AG04449 (cell line): ENCODE measurements around the gene ARF6.
"Not testable (repeated sequence)": the region's sequence is repeated elsewhere in the genome, so short reads cannot be mapped to it uniquely, and the experiment has no call there.

Experiments
- CTCF ChIA-PET: fragments of 350-600 bp; formaldehyde crosslinking; extraction: SDS; loops from one replicate; lab custom pipeline; 2021; ENCODE audit warnings: antibody characterized with exemption; lab: Yijun Ruan, JAX
- POLR2A ChIA-PET: fragments of 400-600, 350-600 bp; formaldehyde crosslinking; extraction: SDS; loops from one replicate; lab custom pipeline; 2020; ENCODE audit warnings: antibody characterized with exemption, inconsistent platforms; lab: Yijun Ruan, JAX
- DNase-seq: peaks from one replicate; pipeline ENCODE4 v3.0.0-alpha.2; 2010; ENCODE audit warnings: low read depth, low spot score
- H3K4me3 ChIP-seq: 2 replicates; pipeline ENCODE4 v1.5.1; 2011; ENCODE audit warnings: low read depth, mild to moderate bottlenecking, control low read depth, low read length
- TF ChIP-seq, protein P1 (sequence below): IDR thresholded peaks from one replicate; pipeline ENCODE4 v1.5.1; 2011; ENCODE audit warnings: mild to moderate bottlenecking, moderate library complexity, low read length, control low read depth, inconsistent platforms; ENCODE audit not compliant: insufficient read depth; ENCODE audit errors: missing control alignments

Gene ARF6

DNA sequence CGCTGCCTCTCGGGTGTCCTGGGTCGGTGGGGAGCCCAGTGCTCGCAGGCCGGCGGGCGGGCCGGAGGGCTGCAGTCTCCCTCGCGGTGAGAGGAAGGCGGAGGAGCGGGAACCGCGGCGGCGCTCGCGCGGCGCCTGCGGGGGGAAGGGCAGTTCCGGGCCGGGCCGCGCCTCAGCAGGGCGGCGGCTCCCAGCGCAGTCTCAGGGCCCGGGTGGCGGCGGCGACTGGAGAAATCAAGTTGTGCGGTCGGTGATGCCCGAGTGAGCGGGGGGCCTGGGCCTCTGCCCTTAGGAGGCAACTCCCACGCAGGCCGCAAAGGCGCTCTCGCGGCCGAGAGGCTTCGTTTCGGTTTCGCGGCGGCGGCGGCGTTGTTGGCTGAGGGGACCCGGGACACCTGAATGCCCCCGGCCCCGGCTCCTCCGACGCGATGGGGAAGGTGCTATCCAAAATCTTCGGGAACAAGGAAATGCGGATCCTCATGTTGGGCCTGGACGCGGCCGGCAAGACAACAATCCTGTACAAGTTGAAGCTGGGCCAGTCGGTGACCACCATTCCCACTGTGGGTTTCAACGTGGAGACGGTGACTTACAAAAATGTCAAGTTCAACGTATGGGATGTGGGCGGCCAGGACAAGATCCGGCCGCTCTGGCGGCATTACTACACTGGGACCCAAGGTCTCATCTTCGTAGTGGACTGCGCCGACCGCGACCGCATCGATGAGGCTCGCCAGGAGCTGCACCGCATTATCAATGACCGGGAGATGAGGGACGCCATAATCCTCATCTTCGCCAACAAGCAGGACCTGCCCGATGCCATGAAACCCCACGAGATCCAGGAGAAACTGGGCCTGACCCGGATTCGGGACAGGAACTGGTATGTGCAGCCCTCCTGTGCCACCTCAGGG is 679 bp downstream of the ARF6 start:
- peak overlapping the region; percentile 80 for H3K4me3 ChIP-seq
- TF ChIP-seq, protein P1, sequence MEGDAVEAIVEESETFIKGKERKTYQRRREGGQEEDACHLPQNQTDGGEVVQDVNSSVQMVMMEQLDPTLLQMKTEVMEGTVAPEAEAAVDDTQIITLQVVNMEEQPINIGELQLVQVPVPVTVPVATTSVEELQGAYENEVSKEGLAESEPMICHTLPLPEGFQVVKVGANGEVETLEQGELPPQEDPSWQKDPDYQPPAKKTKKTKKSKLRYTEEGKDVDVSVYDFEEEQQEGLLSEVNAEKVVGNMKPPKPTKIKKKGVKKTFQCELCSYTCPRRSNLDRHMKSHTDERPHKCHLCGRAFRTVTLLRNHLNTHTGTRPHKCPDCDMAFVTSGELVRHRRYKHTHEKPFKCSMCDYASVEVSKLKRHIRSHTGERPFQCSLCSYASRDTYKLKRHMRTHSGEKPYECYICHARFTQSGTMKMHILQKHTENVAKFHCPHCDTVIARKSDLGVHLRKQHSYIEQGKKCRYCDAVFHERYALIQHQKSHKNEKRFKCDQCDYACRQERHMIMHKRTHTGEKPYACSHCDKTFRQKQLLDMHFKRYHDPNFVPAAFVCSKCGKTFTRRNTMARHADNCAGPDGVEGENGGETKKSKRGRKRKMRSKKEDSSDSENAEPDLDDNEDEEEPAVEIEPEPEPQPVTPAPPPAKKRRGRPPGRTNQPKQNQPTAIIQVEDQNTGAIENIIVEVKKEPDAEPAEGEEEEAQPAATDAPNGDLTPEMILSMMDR: no peak
- no peak for DNase-seq
- ChIA-PET POLR2A (interaction anchor here (0.5 to 2.6 kb wide), 4 partner anchors 20 to 145 kb away, joined by 3 to 17 read pairs (median 4); no protein-coding TSS in a partner anchor), CTCF (interaction anchor here (0.7 to 1.8 kb wide), 6 partner anchors 28 to 213 kb away, joined by 3 to 7 read pairs (median 4); no protein-coding TSS in a partner anchor)

DNA sequence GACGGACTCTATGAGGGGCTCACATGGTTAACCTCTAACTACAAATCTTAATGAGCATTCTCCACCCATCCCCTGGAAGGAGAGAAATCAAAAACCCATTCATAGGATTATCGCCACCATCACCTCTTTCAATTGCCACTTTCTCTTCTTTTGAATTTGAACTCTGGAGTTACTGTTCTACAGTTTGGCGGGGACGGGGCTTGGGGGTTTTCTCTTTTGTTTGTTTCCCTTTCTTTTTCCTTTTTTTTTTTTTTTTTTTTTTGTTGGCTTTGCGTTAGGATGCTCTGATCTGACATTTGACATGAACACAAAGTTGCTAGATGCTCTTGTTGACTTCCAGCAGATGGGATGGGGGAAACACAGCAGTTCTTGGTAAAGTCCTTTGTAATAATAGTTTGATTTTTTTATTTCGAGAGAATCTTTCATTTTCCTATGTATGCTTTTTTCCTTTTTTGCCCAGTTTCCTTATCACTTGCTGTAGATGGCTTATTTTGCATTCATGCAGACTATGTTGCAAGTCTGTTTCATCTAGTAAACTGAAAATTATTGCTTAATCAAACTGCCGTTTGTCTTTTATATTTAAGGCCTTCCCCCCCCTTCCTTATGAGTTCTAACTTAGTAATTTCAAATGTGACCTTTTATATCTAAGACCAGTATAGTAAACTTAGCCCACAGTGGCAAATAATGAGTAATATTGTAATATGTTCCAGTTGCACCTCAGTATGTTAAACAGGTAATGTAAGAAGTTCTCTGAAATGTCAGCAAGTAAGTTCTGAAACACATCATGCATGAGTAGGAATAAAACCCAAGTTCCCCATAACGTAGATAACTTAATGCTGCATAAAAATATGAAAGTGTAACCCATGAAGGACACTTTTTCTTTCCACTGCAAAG is 1.6 kb downstream of the ARF6 start:
- ChIA-PET CTCF (interaction anchor here (0.7 to 1.3 kb wide), 3 partner anchors 29 to 42 kb away, joined by 3 to 4 read pairs (median 3); partner anchors contain the start of gene NEMF), POLR2A (interaction anchor here (0.5 to 2.6 kb wide), 2 partner anchors 19 to 32 kb away, joined by 3 to 17 read pairs; no protein-coding TSS in a partner anchor)
- H3K4me3 ChIP-seq: peak overlapping the region; percentile 80
- DNase-seq: not testable (repeated sequence)

DNA sequence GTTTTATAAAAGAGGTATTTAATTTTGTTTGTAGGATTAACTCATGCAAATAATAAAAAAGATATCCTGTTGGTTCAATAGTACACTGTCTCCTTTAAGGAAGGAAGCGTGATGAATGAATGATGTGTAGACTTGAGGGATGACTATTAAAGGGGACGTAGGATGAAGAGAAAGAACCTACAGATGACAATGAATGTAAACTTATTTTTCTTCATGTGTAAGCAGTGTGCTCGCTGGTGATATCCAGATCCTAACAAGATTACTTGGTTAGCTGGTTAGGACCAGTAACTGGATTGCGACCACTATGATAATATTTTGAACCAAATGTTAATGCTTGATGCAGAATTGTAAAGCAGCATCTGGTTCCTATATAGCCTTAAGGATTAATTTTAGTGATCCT is 2.6 kb downstream of the ARF6 start:
- TF ChIP-seq, protein P1: no peak
- peak overlapping the region; percentile 80 for H3K4me3 ChIP-seq
- DNase-seq: no peak
- POLR2A ChIA-PET: no interaction called here
- CTCF ChIA-PET: interaction anchor here (0.8 to 1.3 kb wide), 6 partner anchors 11 to 365 kb away, joined by 3 to 4 read pairs (median 3); partner anchors contain the start of gene NEMF

DNA sequence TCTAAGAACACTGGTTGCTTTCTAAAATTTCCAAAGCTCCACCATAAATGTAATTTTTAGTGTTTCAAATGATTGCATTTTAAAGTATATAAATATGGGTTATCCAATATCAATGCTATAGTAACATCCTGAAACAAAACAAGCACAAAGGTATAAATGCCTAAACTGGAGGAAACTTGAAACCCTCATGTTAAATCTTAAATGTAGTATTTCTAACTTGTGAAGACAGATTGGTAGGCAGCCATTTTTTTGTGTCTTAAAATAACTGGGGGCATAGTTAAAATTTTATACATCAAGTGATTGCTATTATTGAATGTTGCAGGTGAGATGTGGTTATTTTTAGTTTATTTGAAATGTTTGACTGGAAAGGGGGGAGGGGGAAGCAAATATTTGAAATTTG is 3.4 kb downstream of the ARF6 start:
- CTCF ChIA-PET: interaction anchor here (0.7 to 1.1 kb wide), 5 partner anchors 10 to 364 kb away, joined by 3 to 4 read pairs (median 3); no protein-coding TSS in a partner anchor
- POLR2A ChIA-PET, DNase-seq: not testable (repeated sequence)
- peak overlapping the region; percentile 80 for H3K4me3 ChIP-seq

DNA sequence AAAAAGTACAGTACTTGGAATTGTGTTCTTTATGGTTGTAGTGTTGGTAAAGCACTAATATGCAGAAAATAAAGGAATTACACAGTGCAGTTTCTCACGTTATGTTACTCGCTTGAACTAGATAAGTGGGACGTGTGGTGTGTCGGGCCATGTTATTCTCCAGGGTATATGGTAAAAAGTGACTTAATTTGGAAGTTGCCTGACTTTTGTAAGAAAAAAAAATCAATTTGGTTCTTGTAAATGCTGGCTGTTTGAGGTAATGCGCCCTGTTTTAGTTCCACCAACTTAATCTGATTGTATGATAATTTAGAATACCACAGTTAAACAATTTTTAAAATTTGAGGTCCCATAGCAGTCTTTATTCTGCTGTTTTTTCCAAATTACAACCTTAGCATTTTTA is 4.1 kb downstream of the ARF6 start:
- TF ChIP-seq, protein P1: no peak
- peak overlapping the region; percentile 22; the same call in 1 of the 2 replicates for H3K4me3 ChIP-seq
- no peak for DNase-seq
- POLR2A ChIA-PET: no interaction called here
- CTCF ChIA-PET: interaction anchor here (1.0 kb wide), 1 partner anchor 207 kb away, joined by 3 read pairs; no protein-coding TSS in a partner anchor

DNA sequence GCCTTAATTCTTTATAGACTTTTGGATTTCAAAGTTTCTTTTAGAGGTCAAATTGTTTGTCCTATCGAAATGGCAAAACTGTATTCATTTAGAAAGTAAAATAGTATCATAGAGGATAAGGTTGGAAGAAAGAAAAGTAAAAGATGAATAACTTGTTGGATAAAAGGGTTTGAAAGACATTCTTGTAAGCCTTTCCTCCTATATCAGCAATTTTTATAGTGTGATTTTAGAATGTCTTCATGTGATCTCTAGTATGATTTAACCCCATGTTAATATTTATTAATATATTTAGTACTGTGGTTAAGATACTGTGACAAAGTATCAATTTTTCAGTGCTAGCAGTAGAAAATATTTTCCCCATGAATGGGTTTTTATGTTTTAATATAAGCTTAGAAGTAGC is 4.5 kb downstream of the ARF6 start:
- H3K4me3 ChIP-seq: no peak overlapping the region
- DNase-seq: no peak
- TF ChIP-seq, protein P1: no peak
- ChIA-PET POLR2A (no interaction called here), CTCF (interaction anchor here (1.0 kb wide), 1 partner anchor 207 kb away, joined by 3 read pairs; no protein-coding TSS in a partner anchor)
